NCI-H1417 (cell line): Measurements from ENCODE around the gene SCN10A.
A peak's percentile ranks its signal among the peaks of the same experiment; 100 is the strongest.

Source experiments
- DNase-seq, 3 experiments: peaks; one replicate each; lab custom pipeline; 2025; lab: John Stamatoyannopoulos, UW

SCN10A gene

GRCh38 chr3:38720465-38720864 lies 95.6 kb downstream of the SCN10A start:
- no peak for DNase-seq

- no peak for DNase-seq
Measured at GRCh38 chr3:38717355-38718240, 98.4 kb downstream of the SCN10A start.

GRCh38 chr3:38713121-38713520 lies 102.9 kb downstream of the SCN10A start:
- no peak for DNase-seq

GRCh38 chr3:38711321-38711720 lies 104.7 kb downstream of the SCN10A start:
- no peak for DNase-seq

DNA sequence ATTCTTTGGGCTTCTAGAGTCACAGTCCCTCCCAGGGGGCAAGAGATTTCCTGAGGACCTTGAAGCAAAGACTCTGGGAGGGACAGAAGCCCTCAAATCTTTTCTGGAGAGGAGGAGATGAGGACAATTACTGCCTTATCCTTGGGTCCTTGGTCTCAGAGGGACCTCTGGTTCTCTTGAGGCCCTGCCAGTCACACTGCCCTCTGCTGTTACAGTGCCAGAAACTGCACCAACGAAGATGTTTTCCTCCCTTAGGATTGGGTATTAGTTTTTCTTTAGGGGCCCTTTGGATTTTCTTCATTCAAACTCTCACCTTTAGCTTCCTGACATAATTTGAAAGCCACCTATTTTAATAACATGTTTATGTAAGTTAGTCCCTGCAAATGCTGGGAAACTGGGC lies 108.3 kb downstream of the SCN10A start:
- DNase-seq: no peak

GRCh38 chr3:38706961-38707360 lies 109.1 kb downstream of the SCN10A start:
- DNase-seq: no peak

- DNase-seq: no peak
Measured at GRCh38 chr3:38702231-38702630, 113.8 kb downstream of the SCN10A start.

GRCh38 chr3:38698760-38699159 lies 117.3 kb downstream of the SCN10A start:
- DNase-seq: no peak

DNA sequence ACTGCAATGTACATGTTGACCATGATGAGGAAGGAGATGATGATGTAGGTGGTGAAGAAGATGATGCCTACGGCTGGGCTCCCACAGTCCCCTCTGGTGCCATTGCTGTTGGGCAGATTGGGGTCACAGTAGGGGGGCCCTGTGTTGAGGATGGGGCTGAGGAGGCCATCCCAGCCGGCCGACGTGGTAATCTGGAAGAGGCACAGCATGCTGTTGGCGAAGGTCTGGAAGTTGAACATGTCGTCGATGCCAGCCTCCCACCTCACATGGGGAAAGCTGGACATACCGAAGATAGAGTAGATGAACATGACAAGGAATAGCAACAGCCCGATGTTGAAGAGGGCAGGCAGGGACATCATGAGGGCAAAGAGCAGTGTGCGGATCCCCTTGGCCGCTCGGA lies 118.0 kb downstream of the SCN10A start:
- no peak for DNase-seq

GRCh38 chr3:38696034-38696433 lies 120.0 kb downstream of the SCN10A start:
- no peak for DNase-seq

- no peak for DNase-seq
Measured at GRCh38 chr3:38690185-38690584, 125.8 kb downstream of the SCN10A start.

GRCh38 chr3:38689774-38690173 lies 126.2 kb downstream of the SCN10A start:
- no peak for DNase-seq

DNA sequence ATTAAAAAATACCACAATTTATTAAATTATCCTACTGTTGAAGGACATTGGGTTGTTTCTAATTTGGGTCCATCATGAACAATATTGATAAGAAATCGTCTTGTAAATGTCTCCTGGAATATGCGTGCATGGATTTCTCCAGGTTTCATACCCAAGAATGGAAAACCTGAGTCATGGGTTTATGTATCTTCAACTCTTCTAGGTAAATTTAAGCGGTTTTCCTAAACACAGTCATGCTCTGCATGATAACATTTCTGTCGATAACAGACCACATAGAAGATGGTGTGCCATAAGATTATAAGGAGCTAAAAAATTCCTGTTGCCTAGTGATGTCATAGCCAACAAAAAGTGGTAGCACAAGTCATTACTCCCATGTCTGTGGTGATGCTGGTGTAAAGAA lies 126.7 kb downstream of the SCN10A start:
- DNase-seq: no peak

DNA sequence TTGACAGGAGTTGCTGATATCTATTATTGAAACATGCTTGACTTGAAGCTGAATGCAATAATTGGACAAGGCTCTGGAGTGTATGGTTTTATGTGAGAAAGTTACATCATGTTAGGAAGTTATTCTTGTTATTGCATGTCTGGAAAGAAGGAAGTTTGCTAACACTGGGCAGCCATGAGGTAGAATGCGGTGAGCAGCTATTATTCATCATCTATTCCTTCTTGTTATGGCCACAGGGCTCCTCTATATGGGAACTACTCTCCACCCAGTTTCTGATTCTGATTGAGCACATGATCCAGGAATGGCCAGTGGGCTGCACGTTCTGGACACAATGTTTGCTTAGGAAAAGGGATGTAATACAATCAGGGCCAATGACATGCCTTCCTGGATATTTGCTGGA lies 128.7 kb downstream of the SCN10A start:
- no peak for DNase-seq

- no peak for DNase-seq
Measured at GRCh38 chr3:38684546-38684945, 131.5 kb downstream of the SCN10A start.

DNA sequence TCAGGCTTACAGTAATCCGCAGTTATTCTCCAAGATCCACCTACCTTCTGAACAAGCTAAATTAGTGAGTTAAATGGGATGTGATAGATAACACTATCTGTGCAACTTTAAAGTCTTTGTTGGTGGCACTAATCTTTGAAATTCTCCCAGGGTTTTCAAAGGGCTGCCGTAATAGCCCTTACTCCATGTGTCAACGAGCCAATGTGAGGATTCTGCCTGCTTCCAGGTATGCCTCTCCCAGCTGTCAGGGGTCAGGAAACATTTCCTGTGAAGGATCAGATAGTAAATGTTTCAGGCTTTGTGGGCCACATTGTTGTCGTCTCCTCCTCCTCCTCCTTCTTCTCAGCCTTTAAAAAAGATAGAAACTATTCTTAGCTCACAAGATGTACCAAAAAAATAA lies 146.3 kb downstream of the SCN10A start:
- no peak for DNase-seq

DNA sequence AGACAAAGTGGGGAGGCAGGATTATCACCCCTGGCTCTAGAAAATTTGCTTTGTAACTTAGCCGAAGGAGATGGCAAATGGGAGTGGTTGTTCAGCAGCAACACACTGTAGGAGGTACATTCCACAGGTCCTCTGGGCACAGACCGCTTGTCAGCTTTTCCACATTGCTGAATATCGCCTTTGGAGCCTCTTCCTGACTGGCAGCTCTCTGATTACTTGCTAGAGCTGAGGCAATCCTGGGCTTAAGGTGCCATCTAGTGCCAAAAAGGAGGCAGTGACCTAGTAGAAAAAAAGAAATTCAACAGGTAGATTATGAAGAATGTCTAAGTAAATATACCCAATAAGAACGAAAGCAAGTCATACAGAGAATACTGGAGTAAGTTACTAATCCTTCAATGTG lies 153.5 kb downstream of the SCN10A start:
- peak in 1 of 3 experiments; percentile 15 for DNase-seq

- peak in 1 of 3 experiments; percentile 2 for DNase-seq
Measured at GRCh38 chr3:38658841-38659240, 157.2 kb downstream of the SCN10A start.

- DNase-seq: no peak
Measured at GRCh38 chr3:38657369-38657768, 158.6 kb downstream of the SCN10A start.

DNA sequence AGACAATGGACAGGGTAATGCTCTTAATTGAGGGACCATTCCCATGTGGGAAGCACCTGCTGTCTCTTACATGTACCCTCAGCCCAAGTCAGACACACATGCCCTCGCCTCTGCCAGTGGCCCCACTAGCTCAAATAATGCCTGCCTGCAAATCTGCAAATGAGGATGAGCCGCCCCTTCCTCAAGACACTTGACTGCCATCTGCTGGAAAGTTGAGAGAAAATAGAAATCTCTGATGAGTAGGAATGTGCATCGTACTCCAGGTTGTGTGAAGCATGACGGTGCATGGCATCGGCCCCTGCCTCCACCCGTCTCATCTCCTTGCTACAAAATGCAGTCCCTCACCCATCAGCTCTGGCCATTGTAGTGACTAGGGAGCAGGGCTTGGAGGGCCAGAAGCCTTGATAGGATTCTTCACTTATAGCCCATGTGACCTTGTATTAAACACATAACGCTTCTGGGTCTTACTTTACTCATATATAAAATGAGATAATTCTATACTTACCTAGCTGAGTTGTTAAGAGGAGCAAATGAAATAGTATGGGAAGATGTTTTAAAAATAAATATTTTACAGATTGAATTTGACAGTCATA lies 160.2 kb downstream of the SCN10A start:
- DNase-seq: peak; percentile 14 to 66 (median 16)

GRCh38 chr3:38653685-38654537 lies 162.1 kb downstream of the SCN10A start:
- DNase-seq: no peak

DNA sequence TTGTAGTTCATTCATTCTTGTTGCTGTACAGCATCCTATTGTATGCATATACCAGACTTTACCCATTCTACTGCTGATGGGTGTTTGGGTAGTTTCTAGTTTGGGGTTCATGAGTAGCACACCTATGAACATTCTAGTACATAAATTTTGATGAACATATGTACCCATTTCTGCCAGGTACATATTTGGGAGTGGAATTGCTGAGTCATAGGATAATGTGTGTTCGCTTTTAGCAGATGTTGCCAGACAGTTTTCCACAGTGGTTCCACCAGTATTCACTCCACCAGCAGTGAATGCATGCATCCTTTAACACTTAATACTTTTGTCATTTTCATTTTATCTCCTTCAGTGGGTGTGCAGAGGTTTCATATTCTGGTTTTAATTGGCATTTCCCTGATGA lies 163.1 kb downstream of the SCN10A start:
- DNase-seq: no peak
